ENCODE results near the gene PDX1. TPM values are rescaled to one million over a fixed set of nuclear protein-coding genes. Genes with fewer than 3 reads are reported as not detected.

PDX1 gene
- polyA plus RNA-seq, 1 donor from 2014 or later: not detected

DNA sequence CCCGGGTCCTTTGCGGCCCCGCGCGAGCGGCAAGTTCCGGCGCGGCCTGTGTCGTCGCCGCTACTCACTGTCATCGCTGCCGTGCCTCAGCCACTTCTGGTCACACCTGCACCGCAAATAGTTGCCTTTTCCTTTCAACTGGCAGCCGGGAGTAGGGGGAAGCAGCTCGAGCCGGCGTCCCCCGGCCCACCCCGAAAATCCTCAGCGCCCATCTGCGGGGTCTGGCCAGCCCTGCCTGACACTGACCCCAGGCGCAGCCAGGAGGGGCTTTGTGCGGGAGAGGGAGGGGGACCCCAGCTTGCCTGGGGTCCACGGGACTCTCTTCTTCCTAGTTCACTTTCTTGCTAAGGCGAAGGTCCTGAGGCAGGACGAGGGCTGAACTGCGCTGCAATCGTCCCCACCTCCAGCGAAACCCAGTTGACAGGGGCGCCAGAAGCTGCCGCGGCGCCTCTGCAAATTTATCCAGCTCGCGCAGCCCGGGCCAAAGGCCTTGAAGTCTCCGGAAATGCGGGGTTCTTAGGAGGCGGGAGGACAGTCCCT lies 1.7 kb downstream of the PDX1 start:
- Histone ChIP-seq H3K4me3 (ENCODE audit: low read length) (peak overlapping the region; percentile 31), H4K20me1 (ENCODE audit: insufficient read depth) (no peaks in the 10 kb centered on the region), H3K4me2 (ENCODE audit: low read length) (no peak overlapping the region), H3F3A (ENCODE audit: insufficient read depth, low read length, poor library complexity, severe bottlenecking) (no peaks in the 10 kb centered on the region), H2AFZ (ENCODE audit: low read depth, low read length) (no peak overlapping the region), H3K9ac (ENCODE audit: low read length) (no peak overlapping the region), H3K9me2 (ENCODE audit: insufficient read depth, low read length) (no peaks in the 10 kb centered on the region), H3K27ac (ENCODE audit: low read length) (no peak overlapping the region), H3K9me3 (ENCODE audit: low read length) (peaks cover under 1% of the 10 kb centered on the region), H3K36me3 (ENCODE audit: insufficient read depth, low read length) (no peaks in the 10 kb centered on the region), H3K27me3 (ENCODE audit: insufficient read depth, low read depth, low read length) (peaks cover 100% of the 10 kb centered on the region), H3K79me2 (replicated peaks; ENCODE audit: insufficient read depth, low read length) (no peaks in the 10 kb centered on the region)
- TF ChIP-seq SMC3 (conservative IDR thresholded peaks at IDR 0.05; ENCODE audit: poor library complexity): no peak
- TF ChIP-seq RAD21 (conservative IDR thresholded peaks at IDR 0.05): no peak
- TF ChIP-seq, protein P1, sequence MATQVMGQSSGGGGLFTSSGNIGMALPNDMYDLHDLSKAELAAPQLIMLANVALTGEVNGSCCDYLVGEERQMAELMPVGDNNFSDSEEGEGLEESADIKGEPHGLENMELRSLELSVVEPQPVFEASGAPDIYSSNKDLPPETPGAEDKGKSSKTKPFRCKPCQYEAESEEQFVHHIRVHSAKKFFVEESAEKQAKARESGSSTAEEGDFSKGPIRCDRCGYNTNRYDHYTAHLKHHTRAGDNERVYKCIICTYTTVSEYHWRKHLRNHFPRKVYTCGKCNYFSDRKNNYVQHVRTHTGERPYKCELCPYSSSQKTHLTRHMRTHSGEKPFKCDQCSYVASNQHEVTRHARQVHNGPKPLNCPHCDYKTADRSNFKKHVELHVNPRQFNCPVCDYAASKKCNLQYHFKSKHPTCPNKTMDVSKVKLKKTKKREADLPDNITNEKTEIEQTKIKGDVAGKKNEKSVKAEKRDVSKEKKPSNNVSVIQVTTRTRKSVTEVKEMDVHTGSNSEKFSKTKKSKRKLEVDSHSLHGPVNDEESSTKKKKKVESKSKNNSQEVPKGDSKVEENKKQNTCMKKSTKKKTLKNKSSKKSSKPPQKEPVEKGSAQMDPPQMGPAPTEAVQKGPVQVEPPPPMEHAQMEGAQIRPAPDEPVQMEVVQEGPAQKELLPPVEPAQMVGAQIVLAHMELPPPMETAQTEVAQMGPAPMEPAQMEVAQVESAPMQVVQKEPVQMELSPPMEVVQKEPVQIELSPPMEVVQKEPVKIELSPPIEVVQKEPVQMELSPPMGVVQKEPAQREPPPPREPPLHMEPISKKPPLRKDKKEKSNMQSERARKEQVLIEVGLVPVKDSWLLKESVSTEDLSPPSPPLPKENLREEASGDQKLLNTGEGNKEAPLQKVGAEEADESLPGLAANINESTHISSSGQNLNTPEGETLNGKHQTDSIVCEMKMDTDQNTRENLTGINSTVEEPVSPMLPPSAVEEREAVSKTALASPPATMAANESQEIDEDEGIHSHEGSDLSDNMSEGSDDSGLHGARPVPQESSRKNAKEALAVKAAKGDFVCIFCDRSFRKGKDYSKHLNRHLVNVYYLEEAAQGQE (IDR thresholded peaks at IDR 0.05; ENCODE audit: borderline replicate concordance): no peak
- TF ChIP-seq TAF1 (IDR thresholded peaks at IDR 0.05; ENCODE audit: low read depth): no peak
- peak; percentile 63 for TF ChIP-seq EZH2 (IDR thresholded peaks at IDR 0.05; ENCODE audit: borderline replicate concordance, insufficient read depth, low read length, poor library complexity, severe bottlenecking)

DNA sequence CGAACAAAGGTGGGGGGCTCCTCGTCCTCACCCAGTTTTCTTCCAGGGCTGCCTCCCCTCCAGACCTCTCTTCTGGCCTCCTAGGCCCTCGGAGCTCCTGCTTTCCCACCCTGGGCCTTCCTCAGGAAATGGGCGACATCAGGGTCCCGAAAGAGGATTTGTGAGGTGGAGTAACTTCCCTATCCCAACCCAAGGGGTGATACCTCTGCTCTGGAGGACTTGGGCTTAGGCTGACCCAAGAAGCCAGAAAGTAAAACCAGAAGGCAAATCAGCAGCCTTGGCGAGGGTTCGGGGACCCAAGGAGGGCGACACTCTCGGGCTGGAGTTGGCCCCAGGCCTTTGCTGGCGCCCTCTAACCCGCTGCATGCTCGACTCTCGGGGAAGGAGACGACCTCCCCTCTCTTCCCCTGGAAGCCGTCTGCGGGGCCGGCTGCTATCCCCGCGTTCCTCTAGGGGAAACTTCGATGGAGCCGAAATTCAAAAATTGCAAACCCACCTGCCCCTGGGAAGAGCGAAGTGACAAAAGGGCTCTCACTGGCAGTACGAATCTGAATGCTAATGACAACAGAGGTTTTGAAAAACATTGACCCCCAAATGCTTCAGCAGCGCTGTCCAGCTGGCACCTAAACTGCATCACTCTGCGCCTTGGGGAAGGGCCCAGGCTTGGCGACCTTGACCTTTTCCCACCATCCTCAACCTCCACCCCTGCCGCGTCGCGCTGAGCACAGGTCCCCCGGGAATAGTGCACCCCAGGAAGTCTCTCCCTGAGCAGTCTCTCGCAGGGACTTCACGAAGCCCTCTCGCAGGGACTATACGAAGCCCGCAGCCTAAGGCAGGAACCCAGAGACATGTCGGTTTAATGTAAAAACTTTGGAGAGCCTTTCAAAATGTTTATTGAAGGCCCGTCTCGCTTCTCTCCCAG lies 2.4 kb downstream of the PDX1 start:
- Histone ChIP-seq H3K9me2 (ENCODE audit: insufficient read depth, low read length) (no peaks in the 10 kb centered on the region), H3K4me2 (ENCODE audit: low read length) (no peak overlapping the region)

More for the DNA sequence above, 2.4 kb downstream of the PDX1 start:
- no peak overlapping the region for H2AFZ ChIP-seq (ENCODE audit: low read depth, low read length)
- TF ChIP-seq MXI1 (conservative IDR thresholded peaks at IDR 0.05; ENCODE audit: poor library complexity, severe bottlenecking): no peak
- TF ChIP-seq, protein P2, sequence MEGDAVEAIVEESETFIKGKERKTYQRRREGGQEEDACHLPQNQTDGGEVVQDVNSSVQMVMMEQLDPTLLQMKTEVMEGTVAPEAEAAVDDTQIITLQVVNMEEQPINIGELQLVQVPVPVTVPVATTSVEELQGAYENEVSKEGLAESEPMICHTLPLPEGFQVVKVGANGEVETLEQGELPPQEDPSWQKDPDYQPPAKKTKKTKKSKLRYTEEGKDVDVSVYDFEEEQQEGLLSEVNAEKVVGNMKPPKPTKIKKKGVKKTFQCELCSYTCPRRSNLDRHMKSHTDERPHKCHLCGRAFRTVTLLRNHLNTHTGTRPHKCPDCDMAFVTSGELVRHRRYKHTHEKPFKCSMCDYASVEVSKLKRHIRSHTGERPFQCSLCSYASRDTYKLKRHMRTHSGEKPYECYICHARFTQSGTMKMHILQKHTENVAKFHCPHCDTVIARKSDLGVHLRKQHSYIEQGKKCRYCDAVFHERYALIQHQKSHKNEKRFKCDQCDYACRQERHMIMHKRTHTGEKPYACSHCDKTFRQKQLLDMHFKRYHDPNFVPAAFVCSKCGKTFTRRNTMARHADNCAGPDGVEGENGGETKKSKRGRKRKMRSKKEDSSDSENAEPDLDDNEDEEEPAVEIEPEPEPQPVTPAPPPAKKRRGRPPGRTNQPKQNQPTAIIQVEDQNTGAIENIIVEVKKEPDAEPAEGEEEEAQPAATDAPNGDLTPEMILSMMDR (IDR thresholded peaks at IDR 0.05; ENCODE audit: poor library complexity, severe bottlenecking): no peak
- peak; percentile 67 for TF ChIP-seq EZH2 (IDR thresholded peaks at IDR 0.05; ENCODE audit: borderline replicate concordance, insufficient read depth, low read length, poor library complexity, severe bottlenecking)
- TF ChIP-seq SMC3 (conservative IDR thresholded peaks at IDR 0.05; ENCODE audit: poor library complexity): no peak
- no peaks in the 10 kb centered on the region for H4K20me1 ChIP-seq (ENCODE audit: insufficient read depth)
- H3F3A ChIP-seq (ENCODE audit: insufficient read depth, low read length, poor library complexity, severe bottlenecking): no peaks in the 10 kb centered on the region
- peaks cover 100% of the 10 kb centered on the region for H3K27me3 ChIP-seq (ENCODE audit: insufficient read depth, low read depth, low read length)
- no peak overlapping the region for H3K9ac ChIP-seq (ENCODE audit: low read length)
- H3K36me3 ChIP-seq (ENCODE audit: insufficient read depth, low read length): no peaks in the 10 kb centered on the region
- H3K9me3 ChIP-seq (ENCODE audit: low read length): peaks cover 3% of the 10 kb centered on the region
- no peak overlapping the region for H3K4me3 ChIP-seq (ENCODE audit: low read length)
- H3K79me2 ChIP-seq (replicated peaks; ENCODE audit: insufficient read depth, low read length): no peaks in the 10 kb centered on the region
- no peak overlapping the region for H3K27ac ChIP-seq (ENCODE audit: low read length)
